Uterus (tissue), 2 donors: ENCODE data around the gene ZBP1.

Experiments used
- POLR2A ChIP-seq, 2 donors: fragments of 450-650 bp; IDR thresholded peaks; one replicate each; pipeline ENCODE4 v1.6.1; 2016; ENCODE audit warnings: antibody characterized with exemption in 2 of 2, mild to moderate bottlenecking in 1 of 2, moderate library complexity in 1 of 2
- TF ChIP-seq, protein P1 (sequence below), 4 experiments: fragments of 200-600 bp in 2 of 4; fragments of 450-650 bp in 2 of 4; sonication (generic) in 2 of 4; IDR thresholded peaks; one replicate each; pipeline ENCODE4 v1.5.1; 2016 to 2019; ENCODE audit warnings: antibody characterized with exemption in 4 of 4, mild to moderate bottlenecking in 2 of 4, moderate library complexity in 1 of 4

DNA sequence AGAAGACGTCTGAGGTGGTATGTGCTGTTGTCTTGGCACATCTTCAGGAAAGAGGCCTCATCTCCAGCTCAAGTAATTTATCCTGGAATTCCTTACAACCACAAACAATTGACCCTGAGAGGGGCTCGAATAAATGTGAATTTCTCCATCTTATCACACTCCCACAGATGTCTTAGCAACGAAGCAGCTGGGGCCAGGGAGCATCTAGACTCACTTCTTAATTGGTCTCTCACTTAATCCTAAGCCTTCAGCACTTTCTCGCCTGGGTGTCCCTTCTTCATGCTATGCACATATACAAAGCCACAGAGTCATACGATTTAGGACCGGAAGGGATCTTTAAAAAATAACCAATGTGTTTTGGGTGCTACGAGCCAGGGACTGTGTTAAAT, 32.2 kb downstream of the ZBP1 start:
- TF ChIP-seq, protein P1, sequence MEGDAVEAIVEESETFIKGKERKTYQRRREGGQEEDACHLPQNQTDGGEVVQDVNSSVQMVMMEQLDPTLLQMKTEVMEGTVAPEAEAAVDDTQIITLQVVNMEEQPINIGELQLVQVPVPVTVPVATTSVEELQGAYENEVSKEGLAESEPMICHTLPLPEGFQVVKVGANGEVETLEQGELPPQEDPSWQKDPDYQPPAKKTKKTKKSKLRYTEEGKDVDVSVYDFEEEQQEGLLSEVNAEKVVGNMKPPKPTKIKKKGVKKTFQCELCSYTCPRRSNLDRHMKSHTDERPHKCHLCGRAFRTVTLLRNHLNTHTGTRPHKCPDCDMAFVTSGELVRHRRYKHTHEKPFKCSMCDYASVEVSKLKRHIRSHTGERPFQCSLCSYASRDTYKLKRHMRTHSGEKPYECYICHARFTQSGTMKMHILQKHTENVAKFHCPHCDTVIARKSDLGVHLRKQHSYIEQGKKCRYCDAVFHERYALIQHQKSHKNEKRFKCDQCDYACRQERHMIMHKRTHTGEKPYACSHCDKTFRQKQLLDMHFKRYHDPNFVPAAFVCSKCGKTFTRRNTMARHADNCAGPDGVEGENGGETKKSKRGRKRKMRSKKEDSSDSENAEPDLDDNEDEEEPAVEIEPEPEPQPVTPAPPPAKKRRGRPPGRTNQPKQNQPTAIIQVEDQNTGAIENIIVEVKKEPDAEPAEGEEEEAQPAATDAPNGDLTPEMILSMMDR (IDR thresholded peaks at IDR 0.05), result no peak
- no peak for TF ChIP-seq POLR2A (IDR thresholded peaks at IDR 0.05)
